ENCODE measurements around the gene GYS1.

GYS1 gene

GRCh38 chr19:48963371-48964204 lies 29.5 kb downstream of the GYS1 start:
- peak; percentile 34 for DNase-seq (ENCODE audit: low read depth, low spot score)

GRCh38 chr19:48962849-48963165 lies 30.3 kb downstream of the GYS1 start:
- DNase-seq (ENCODE audit: low read depth, low spot score): no peak

- no peak for DNase-seq (ENCODE audit: low read depth, low spot score)
Measured at GRCh38 chr19:48962029-48962848, 30.9 kb downstream of the GYS1 start.

GRCh38 chr19:48961673-48962028 lies 31.5 kb downstream of the GYS1 start:
- DNase-seq (ENCODE audit: low read depth, low spot score): no peak

GRCh38 chr19:48961051-48961649 lies 32.0 kb downstream of the GYS1 start:
- no peak for DNase-seq (ENCODE audit: low read depth, low spot score)

GRCh38 chr19:48959341-48960239 lies 33.5 kb downstream of the GYS1 start:
- DNase-seq (ENCODE audit: low read depth, low spot score): no peak

GRCh38 chr19:48958006-48958405 lies 35.1 kb downstream of the GYS1 start:
- no peak for DNase-seq (ENCODE audit: low read depth, low spot score)

GRCh38 chr19:48955308-48955958 lies 37.7 kb downstream of the GYS1 start:
- DNase-seq (ENCODE audit: low read depth, low spot score): no peak

- peak; percentile 77 for DNase-seq (ENCODE audit: low read depth, low spot score)
Measured at GRCh38 chr19:48954595-48955307, 38.4 kb downstream of the GYS1 start, which contains the start of gene BAX. Gene BAX (plus strand): TSS chr19:48954875. CDS start chr19:48954929, 54 bp downstream.

GRCh38 chr19:48953990-48954594 lies 39.0 kb downstream of the GYS1 start:
- no peak for DNase-seq (ENCODE audit: low read depth, low spot score)

- no peak for DNase-seq (ENCODE audit: low read depth, low spot score)
Measured at GRCh38 chr19:48953141-48953540, 40.0 kb downstream of the GYS1 start.

- DNase-seq (ENCODE audit: low read depth, low spot score): no peak
Measured at GRCh38 chr19:48950830-48951519, 42.1 kb downstream of the GYS1 start.

GRCh38 chr19:48950159-48950558 lies 43.0 kb downstream of the GYS1 start:
- no peak for DNase-seq (ENCODE audit: low read depth, low spot score)

- no peak for DNase-seq (ENCODE audit: low read depth, low spot score)
Measured at GRCh38 chr19:48947258-48947542, 45.9 kb downstream of the GYS1 start.

GRCh38 chr19:48946463-48947257 lies 46.4 kb downstream of the GYS1 start:
- no peak for DNase-seq (ENCODE audit: low read depth, low spot score)

GRCh38 chr19:48945817-48946216 lies 47.3 kb downstream of the GYS1 start:
- no peak for DNase-seq (ENCODE audit: low read depth, low spot score)

- DNase-seq (ENCODE audit: low read depth, low spot score): no peak
Measured at GRCh38 chr19:48945415-48945814, 47.7 kb downstream of the GYS1 start.

- no peak for DNase-seq (ENCODE audit: low read depth, low spot score)
Measured at GRCh38 chr19:48943081-48943480, 50.0 kb downstream of the GYS1 start.

- DNase-seq (ENCODE audit: low read depth, low spot score): no peak
Measured at GRCh38 chr19:48940902-48941301, 52.2 kb downstream of the GYS1 start.

All from activated CD4-positive, CD25-positive, alpha-beta regulatory T cell treated with anti-CD3 and anti-CD28 coated beads, Interleukin-2, amount 50 U/mL, for 16 hours (primary cell).